A673 (cell line): ENCODE data around the gene DNAH9. TPM values are rescaled to one million over a fixed set of nuclear protein-coding genes. Genes with fewer than 3 reads are reported as not detected.
"Not testable (repeated sequence)": the region's sequence is repeated elsewhere in the genome, so short reads cannot be mapped to it uniquely, and the experiment has no call there.

ENCODE experiments used
- BruUV-seq: library from RNA; stranded (reverse); fragments of 400-500 nt; replicated peaks from 2 replicates; lab custom pipeline; 2021; lab: Mats Ljungman, UMichigan
- CTCF ChIA-PET: fragments of 300-600 bp; sonication (Branson Sonifier 250); formaldehyde crosslinking; loops from one replicate; lab custom pipeline; 2022; ENCODE audit warnings: antibody characterized with exemption; lab: Charles Lee
- POLR2A ChIA-PET: fragments of 300-600 bp; sonication (Branson Sonifier 250); formaldehyde crosslinking; loops from one replicate; lab custom pipeline; 2022; ENCODE audit warnings: antibody characterized with exemption; ENCODE audit not compliant: low non-redundant PET; lab: Charles Lee
- DNase-seq: peaks from one replicate; pipeline ENCODE4 v3.0.0-alpha.2; 2015; ENCODE audit warnings: low spot score
- H3K27ac ChIP-seq: fragments of 200-600 bp; sonication (generic); 2 replicates; pipeline ENCODE4 v1.5.1; 2016; ENCODE audit warnings: mixed run types, low read depth, mild to moderate bottlenecking, mixed read lengths, antibody characterized with exemption, low read length; ENCODE audit not compliant: poor library complexity, severe bottlenecking
- H3K27me3 ChIP-seq: fragments of 200-600 bp; sonication (generic); replicated peaks from 2 replicates; pipeline ENCODE4 v1.6.1; 2017; ENCODE audit warnings: mixed run types, low read depth, mild to moderate bottlenecking, mixed read lengths, antibody characterized with exemption, low read length; ENCODE audit not compliant: insufficient read depth, poor library complexity
- H3K36me3 ChIP-seq: fragments of 200-600 bp; sonication (generic); 2 replicates; pipeline ENCODE4 v1.6.1; 2016; ENCODE audit warnings: mixed run types, mild to moderate bottlenecking, mixed read lengths, antibody characterized with exemption, low read length; ENCODE audit not compliant: insufficient read depth, poor library complexity, severe bottlenecking
- H3K4me1 ChIP-seq: fragments of 200-600 bp; sonication (generic); 2 replicates; pipeline ENCODE4 v1.6.1; 2017; ENCODE audit warnings: mixed run types, mild to moderate bottlenecking, mixed read lengths, antibody characterized with exemption, low read length; ENCODE audit not compliant: insufficient read depth, poor library complexity, severe bottlenecking
- H3K4me3 ChIP-seq: fragments of 200-600 bp; sonication (generic); 2 replicates; pipeline ENCODE4 v1.5.1; 2016; ENCODE audit warnings: low read depth, mixed run types, mild to moderate bottlenecking, mixed read lengths, low read length; ENCODE audit not compliant: poor library complexity, severe bottlenecking
- H3K9me3 ChIP-seq: fragments of 200-600 bp; sonication (generic); 2 replicates; pipeline ENCODE4 v1.6.1; 2016; ENCODE audit warnings: mixed run types, low read depth, mild to moderate bottlenecking, mixed read lengths, antibody characterized with exemption, low read length; ENCODE audit not compliant: poor library complexity, severe bottlenecking
- CTCF ChIP-seq: fragments of 300-800, 200-600 bp; sonication (generic); conservative IDR thresholded peaks from 2 replicates; pipeline ENCODE4 v1.5.1; 2017; ENCODE audit warnings: low read depth, mild to moderate bottlenecking, antibody characterized with exemption, low read length, moderate library complexity, mixed read lengths
- EZH2 ChIP-seq: fragments of 200-600 bp; sonication (generic); IDR thresholded peaks from 2 replicates; pipeline ENCODE4 v1.6.1; 2017; ENCODE audit warnings: borderline replicate concordance, low read depth, mild to moderate bottlenecking, mixed read lengths, antibody characterized with exemption, low read length; ENCODE audit not compliant: poor library complexity, severe bottlenecking
- intact Hi-C: fragments of 100-400 bp; cut with micrococcal nuclease; formaldehyde crosslinking; loops from one replicate; pipeline ENCODE4 v1.10.0; 2022; ENCODE audit not compliant: unreplicated experiment
- total RNA-seq: library from RNA; stranded (reverse); gene quantifications from 2 replicates; pipeline ENCODE4 v1.2.3, GENCODE V29; 2021

Gene DNAH9
- total RNA-seq, 1 experiment from 2014 or later, result 6.6 TPM

GRCh38 chr17:11954936-11955335 lies 356.7 kb downstream of the DNAH9 start:
- ChIA-PET CTCF (no interaction called here), POLR2A (no interaction called here)
- no peak for DNase-seq
- TF ChIP-seq EZH2 (no peak), CTCF (no peak)
- no peaks in the 10 kb centered on the region for H3K4me1 ChIP-seq
- no peak overlapping the region for H3K27ac ChIP-seq
- no peak overlapping the region for H3K4me3 ChIP-seq
- BruUV-seq, result no TSS peak
- intact Hi-C loops, result no loop called here
- H3K36me3 ChIP-seq, result no peaks in the 10 kb centered on the region
- peaks cover 14% of the 10 kb centered on the region for H3K9me3 ChIP-seq
- H3K27me3 ChIP-seq, result no peaks in the 10 kb centered on the region

GRCh38 chr17:11969565-11969964 lies 371.3 kb downstream of the DNAH9 start:
- no peak for DNase-seq
- ChIA-PET POLR2A (no interaction called here), CTCF (no interaction called here)
- Histone ChIP-seq H3K36me3 (no peaks in the 10 kb centered on the region), H3K27me3 (no peaks in the 10 kb centered on the region), H3K4me1 (no peaks in the 10 kb centered on the region), H3K27ac (no peak overlapping the region), H3K4me3 (no peak overlapping the region), H3K9me3 (peaks cover 20% of the 10 kb centered on the region)
- intact Hi-C loops, result no loop called here
- TF ChIP-seq CTCF (no peak), EZH2 (no peak)
- no TSS peak for BruUV-seq

GRCh38 chr17:11972741-11973140 lies 374.5 kb downstream of the DNAH9 start:
- DNase-seq, BruUV-seq, H3K4me1 ChIP-seq, intact Hi-C loops, POLR2A ChIA-PET, H3K4me3 ChIP-seq, H3K36me3 ChIP-seq, H3K27me3 ChIP-seq, H3K27ac ChIP-seq, CTCF ChIA-PET, H3K9me3 ChIP-seq: not testable (repeated sequence)

DNA sequence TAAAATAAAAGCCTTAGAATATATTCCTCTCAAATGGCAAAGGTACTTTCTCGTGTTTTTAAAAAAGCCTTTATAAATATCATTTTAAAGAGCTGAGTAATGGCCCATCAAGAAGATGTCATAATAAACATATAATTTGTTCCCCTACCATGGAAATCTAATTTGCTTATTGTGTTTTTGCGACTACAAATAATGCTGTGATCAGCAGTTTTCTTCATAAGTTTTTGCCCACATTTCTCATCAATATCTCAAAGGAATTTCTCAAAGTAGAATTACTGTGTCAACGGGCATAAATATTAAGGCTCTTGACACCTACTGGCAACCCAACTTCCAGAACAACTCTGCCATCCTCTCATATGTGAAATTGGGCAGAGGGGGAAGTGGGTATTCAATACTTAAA lies 381.5 kb downstream of the DNAH9 start:
- Histone ChIP-seq H3K4me3 (no peak overlapping the region), H3K4me1 (peaks cover 10% of the 10 kb centered on the region), H3K36me3 (peaks cover 37% of the 10 kb centered on the region), H3K27me3 (no peaks in the 10 kb centered on the region), H3K27ac (no peak overlapping the region), H3K9me3 (no peaks in the 10 kb centered on the region)
- CTCF ChIA-PET, result interaction anchor here (0.6 kb wide), 1 partner anchor 1364 kb away, joined by 4 read pairs; no protein-coding TSS in a partner anchor
- POLR2A ChIA-PET, result interaction anchor here (0.7 kb wide), 1 partner anchor 11 kb away, joined by 3 read pairs; no protein-coding TSS in a partner anchor
- intact Hi-C loops, result no loop called here
- DNase-seq, result no peak
- BruUV-seq, result no TSS peak
- TF ChIP-seq CTCF (no peak), EZH2 (no peak)
